Mammary epithelial cell (primary cell): ENCODE measurements around the gene NOL3.

Experiments
- CTCF ChIP-seq, 2 donors: IDR thresholded peaks in 1 of 2; conservative IDR thresholded peaks in 1 of 2; 2 replicates each; pipeline ENCODE4 v1.5.1; 2011 to 2012; ENCODE audit warnings: inconsistent platforms in 2 of 2, low read length in 2 of 2, mild to moderate bottlenecking in 2 of 2, control low read depth in 1 of 2, low read depth in 1 of 2; ENCODE audit not compliant: insufficient read depth in 1 of 2; ENCODE audit errors: extremely low read depth in 1 of 2
- EZH2 ChIP-seq: IDR thresholded peaks from 2 replicates; pipeline ENCODE4 v1.6.1; 2012; ENCODE audit warnings: low read length, inconsistent platforms, borderline replicate concordance

GRCh38 chr16:67208154-67208896 lies 38.0 kb downstream of the NOL3 start:
- TF ChIP-seq EZH2 (no peak), CTCF (conservative IDR thresholded peaks at IDR 0.05 in 1 of 2, IDR thresholded peaks at IDR 0.05 in 1 of 2; ENCODE audit: extremely low read depth in 1 of 2, insufficient read depth in 1 of 2, low read depth in 1 of 2, low read length in 2 of 2) (no peak)
